ENCODE measurements around the gene FBH1. TPM values are rescaled to one million over a fixed set of nuclear protein-coding genes. Genes with fewer than 3 reads are reported as not detected.
"Not testable (repeated sequence)": the region's sequence is repeated elsewhere in the genome, so short reads cannot be mapped to it uniquely, and the experiment has no call there.

The FBH1 gene
- total and polyA plus RNA-seq, 12 donors: 57.8 to 134 (median 76.0) TPM

DNA sequence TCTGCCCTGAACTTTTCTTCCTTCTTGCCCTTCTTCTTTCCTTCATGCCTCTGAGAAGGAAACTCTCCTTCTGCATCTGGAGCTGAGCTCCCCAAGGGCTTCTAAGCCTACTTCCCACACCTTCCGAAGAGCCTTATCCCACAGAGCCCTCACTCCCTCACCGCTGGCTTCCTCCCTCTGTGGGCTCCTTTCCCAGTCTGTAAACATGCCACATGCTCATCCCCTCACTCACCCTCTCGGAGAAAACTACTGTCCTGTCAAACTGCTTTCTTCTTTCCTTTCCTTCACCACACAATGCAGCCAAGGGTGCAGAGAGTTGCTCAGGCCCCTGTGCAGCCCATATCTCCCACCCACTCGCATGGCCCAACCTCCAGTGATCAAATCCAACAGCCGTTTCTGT lies 18.4 kb upstream of the FBH1 start:
- 50 to 57% methylated on average over 5 of the region's 5 CpGs for WGBS, 2 donors
- intact Hi-C loops (cut with DNase I): loop anchor here (5.0 to 10.0 kb wide), 12 partner anchors 54 to 437 kb away; partner anchors contain the start of genes GDI2 (in 5 of the 10) and TASOR2 (in 3 of the 10)

DNA sequence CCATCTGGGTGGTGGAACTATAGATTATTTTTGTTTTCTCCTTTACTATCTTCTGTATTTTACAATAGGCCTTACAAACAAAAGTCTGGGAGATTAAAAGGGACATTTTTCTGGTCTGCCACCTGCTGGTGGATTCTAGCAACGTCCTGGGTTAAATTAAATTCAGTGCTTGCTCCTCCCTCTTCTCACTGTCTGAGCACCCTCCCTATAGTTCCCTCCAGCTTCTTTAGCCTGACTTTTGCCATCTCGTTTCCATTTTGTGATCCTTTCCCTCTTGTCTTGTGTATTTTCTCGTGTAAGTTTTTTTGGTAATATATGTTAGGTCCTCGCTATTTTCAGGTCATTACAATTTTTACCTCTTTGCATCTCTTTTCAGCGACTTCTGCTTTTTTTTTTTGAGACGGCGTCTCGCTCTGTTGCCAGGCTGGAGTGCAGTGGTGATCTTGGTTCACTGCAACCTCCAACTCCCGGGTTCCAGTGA lies 16.5 kb upstream of the FBH1 start:
- peak; percentile 22 to 72 for DNase-seq
- Histone ChIP-seq H3K4me1 (peaks cover 0 to 12% (median 0%) of the 10 kb centered on the region in 9 donors), H3K9me3 (peaks cover 0 to 2% (median 0%) of the 10 kb centered on the region in 11 donors), H3K27me3 (no peaks in the 10 kb centered on the region), H3K36me3 (peaks cover 0 to 46% (median 8%) of the 10 kb centered on the region in 9 donors), H3K27ac (no peak overlapping the region), H3K4me3 (peak overlapping the region in 1 of 10 donors; percentile 25)
- TF ChIP-seq, protein P1, sequence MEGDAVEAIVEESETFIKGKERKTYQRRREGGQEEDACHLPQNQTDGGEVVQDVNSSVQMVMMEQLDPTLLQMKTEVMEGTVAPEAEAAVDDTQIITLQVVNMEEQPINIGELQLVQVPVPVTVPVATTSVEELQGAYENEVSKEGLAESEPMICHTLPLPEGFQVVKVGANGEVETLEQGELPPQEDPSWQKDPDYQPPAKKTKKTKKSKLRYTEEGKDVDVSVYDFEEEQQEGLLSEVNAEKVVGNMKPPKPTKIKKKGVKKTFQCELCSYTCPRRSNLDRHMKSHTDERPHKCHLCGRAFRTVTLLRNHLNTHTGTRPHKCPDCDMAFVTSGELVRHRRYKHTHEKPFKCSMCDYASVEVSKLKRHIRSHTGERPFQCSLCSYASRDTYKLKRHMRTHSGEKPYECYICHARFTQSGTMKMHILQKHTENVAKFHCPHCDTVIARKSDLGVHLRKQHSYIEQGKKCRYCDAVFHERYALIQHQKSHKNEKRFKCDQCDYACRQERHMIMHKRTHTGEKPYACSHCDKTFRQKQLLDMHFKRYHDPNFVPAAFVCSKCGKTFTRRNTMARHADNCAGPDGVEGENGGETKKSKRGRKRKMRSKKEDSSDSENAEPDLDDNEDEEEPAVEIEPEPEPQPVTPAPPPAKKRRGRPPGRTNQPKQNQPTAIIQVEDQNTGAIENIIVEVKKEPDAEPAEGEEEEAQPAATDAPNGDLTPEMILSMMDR (IDR thresholded peaks at IDR 0.05): peak; percentile 64 to 84 (median 77)
- 53% methylated on average over 9 of the region's 9 CpGs for WGBS, 2 donors
- peak in 7 of 8 donors; percentile 74 to 85 (median 79) for ATAC-seq
- intact Hi-C loops (cut with DNase I): loop anchor here (2.0 to 10.0 kb wide), 13 partner anchors 56 to 439 kb away; partner anchors contain the start of genes GDI2 (in 5 of the 10) and TASOR2 (in 4 of the 10)

More for the DNA sequence above, 18.4 kb upstream of the FBH1 start:
- Histone ChIP-seq H3K9me3 (peaks cover 0 to 7% (median 0%) of the 10 kb centered on the region in 11 donors), H3K36me3 (peaks cover 0 to 26% (median 0%) of the 10 kb centered on the region in 9 donors), H3K4me3 (no peak overlapping the region), H3K27ac (no peak overlapping the region), H3K27me3 (no peaks in the 10 kb centered on the region), H3K4me1 (peaks cover 0 to 12% (median 0%) of the 10 kb centered on the region in 9 donors)
- ATAC-seq: no peak
- TF ChIP-seq, protein P1 (IDR thresholded peaks at IDR 0.05): no peak
- no peak for DNase-seq

DNA sequence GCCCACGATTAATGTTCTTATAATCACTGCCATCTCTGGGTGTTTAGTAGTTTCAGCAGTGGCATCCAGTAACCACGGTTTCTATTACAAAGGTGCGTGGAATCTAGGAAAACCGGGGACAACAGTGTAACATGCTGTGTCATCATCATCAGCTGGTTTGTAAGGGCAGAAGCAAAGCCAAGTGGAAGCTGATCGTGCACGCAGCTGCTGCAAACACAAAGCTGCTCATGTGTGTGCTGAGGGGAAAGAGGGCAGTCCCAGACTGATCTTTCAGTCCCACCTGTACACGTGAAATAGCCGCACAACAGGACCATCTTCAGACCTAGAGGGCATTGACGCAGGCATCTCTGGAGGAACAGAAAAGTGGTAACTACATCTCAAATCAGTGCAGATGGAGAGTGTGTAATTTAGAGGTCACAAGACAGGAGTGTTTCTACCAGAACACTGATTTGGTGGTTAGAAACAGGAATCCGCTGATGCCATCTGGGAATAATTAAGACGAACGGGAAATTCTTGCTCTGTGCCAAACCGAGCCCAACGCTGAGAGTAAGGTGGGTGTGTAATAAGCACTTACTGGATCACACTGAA lies 13.8 kb upstream of the FBH1 start:
- Histone ChIP-seq H3K27ac (peak overlapping the region in 2 of 10 donors; percentile 2 to 15), H3K27me3 (no peaks in the 10 kb centered on the region), H3K36me3 (peaks cover 0 to 73% (median 8%) of the 10 kb centered on the region in 9 donors), H3K9me3 (no peaks in the 10 kb centered on the region), H3K4me3 (no peak overlapping the region), H3K4me1 (peaks cover 0 to 12% (median 0%) of the 10 kb centered on the region in 9 donors)
- intact Hi-C loops (cut with DNase I): loop anchor here in 7 of 10 donors (10.0 kb wide), 6 partner anchors 61 to 441 kb away; partner anchors contain the start of genes TASOR2 (in 3 of the 7) and GDI2 (in 2 of the 7)
- TF ChIP-seq, protein P1 (IDR thresholded peaks at IDR 0.05): no peak
- no peak for DNase-seq
- ATAC-seq: peak in 2 of 8 donors; percentile 37 to 46
- whole genome bisulfite sequencing, 2 donors: 72 to 77% methylated on average over 14 of the region's 14 CpGs

DNA sequence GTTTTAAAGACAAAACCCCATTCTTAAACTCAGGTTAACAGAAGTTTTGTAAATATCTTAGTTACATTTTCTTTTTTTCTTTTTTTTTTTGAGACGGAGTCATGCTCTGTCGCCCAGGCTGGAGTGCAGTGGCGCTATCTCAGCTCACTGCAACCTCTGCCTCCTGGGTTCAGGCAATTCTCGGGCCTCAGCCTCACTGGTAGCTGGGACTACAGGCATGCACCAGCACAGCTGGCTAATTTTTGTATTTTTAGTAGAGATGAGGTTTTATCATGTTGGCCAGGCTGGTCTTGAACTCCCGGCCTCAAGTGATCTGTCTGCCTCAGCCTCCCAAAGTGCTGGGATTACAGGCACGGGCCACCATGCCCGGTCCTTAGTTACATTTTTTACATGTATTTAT lies 13.0 kb upstream of the FBH1 start:
- WGBS, 2 donors: 95 to 98% methylated on average over 7 of the region's 7 CpGs
- not testable (repeated sequence) for H3K4me3 ChIP-seq, H3K27me3 ChIP-seq, H3K9me3 ChIP-seq, DNase-seq, ATAC-seq, H3K27ac ChIP-seq
- intact Hi-C loops (cut with DNase I): loop anchor here in 7 of 10 donors (10.0 kb wide), 6 partner anchors 62 to 442 kb away; partner anchors contain the start of genes TASOR2 (in 3 of the 7) and GDI2 (in 2 of the 7)
- peaks cover 0 to 81% (median 8%) of the 10 kb centered on the region in 9 donors for H3K36me3 ChIP-seq
- peaks cover 0 to 12% (median 0%) of the 10 kb centered on the region in 9 donors for H3K4me1 ChIP-seq
